ENCODE results near the gene SLC1A2.

SLC1A2 gene

DNA sequence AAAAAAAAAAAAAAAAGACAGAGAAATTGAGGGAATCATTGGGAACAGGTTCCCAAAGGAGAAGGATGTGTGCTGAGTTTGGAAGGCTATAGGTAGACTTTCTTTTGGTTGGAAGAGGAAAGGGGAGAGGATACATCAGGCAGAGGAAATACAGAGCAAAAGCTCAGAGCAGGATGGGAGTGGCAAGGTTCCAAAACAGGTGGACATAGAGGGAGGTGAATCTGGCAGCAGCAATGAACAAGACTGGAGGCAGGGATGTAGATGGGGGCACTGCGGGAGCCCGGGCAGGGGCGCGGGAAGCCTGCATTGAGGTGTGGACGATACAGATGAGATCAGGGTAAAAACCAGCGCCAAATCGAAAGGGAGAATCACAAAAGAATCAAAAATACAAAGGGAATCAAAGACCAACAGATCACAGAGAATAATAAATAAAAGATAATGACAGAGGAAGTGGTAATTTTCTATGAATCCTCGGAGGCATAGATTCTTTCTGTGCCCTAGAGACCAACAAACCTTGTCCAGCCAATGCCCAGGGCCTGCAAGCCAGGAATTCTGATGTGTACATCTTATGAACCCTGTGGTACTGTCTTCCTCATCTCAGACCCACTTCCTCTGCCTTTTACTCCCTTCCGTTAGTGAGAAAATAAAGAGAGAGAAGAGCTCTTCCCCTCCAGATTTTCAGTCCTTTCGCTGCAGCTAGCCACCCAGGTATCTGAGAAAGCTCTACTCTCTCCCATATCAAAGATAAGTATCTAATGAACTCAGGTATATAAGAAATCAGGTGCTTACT lies 70.3 kb downstream of the SLC1A2 start:
- TF ChIP-seq, protein P1, sequence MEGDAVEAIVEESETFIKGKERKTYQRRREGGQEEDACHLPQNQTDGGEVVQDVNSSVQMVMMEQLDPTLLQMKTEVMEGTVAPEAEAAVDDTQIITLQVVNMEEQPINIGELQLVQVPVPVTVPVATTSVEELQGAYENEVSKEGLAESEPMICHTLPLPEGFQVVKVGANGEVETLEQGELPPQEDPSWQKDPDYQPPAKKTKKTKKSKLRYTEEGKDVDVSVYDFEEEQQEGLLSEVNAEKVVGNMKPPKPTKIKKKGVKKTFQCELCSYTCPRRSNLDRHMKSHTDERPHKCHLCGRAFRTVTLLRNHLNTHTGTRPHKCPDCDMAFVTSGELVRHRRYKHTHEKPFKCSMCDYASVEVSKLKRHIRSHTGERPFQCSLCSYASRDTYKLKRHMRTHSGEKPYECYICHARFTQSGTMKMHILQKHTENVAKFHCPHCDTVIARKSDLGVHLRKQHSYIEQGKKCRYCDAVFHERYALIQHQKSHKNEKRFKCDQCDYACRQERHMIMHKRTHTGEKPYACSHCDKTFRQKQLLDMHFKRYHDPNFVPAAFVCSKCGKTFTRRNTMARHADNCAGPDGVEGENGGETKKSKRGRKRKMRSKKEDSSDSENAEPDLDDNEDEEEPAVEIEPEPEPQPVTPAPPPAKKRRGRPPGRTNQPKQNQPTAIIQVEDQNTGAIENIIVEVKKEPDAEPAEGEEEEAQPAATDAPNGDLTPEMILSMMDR (IDR thresholded peaks at IDR 0.05; ENCODE audit: low read depth, low read length): no peak
- no peak for TF ChIP-seq EZH2phosphoT487 (IDR thresholded peaks at IDR 0.05; ENCODE audit: low read depth)
- Histone ChIP-seq H2AFZ (ENCODE audit: low read depth, low read length) (no peak overlapping the region), H3K36me3 (replicated peaks; ENCODE audit: low read depth, low read length) (no peaks in the 10 kb centered on the region), H4K20me1 (ENCODE audit: insufficient read depth, low read length) (no peaks in the 10 kb centered on the region), H3K4me2 (ENCODE audit: low read length) (no peak overlapping the region), H3K27ac (ENCODE audit: low read length) (no peak overlapping the region), H3K9ac (ENCODE audit: low read length) (no peak overlapping the region), H3K79me2 (ENCODE audit: low read length) (no peaks in the 10 kb centered on the region), H3K4me3 (ENCODE audit: low read length) (no peak overlapping the region), H3K9me3 (ENCODE audit: insufficient read depth, low read length) (no peaks in the 10 kb centered on the region), H3K4me1 (ENCODE audit: low read length) (peaks cover 9% of the 10 kb centered on the region), H3K27me3 (ENCODE audit: low read depth, low read length) (no peaks in the 10 kb centered on the region; the same call in 1 of the 2 replicates)

DNA sequence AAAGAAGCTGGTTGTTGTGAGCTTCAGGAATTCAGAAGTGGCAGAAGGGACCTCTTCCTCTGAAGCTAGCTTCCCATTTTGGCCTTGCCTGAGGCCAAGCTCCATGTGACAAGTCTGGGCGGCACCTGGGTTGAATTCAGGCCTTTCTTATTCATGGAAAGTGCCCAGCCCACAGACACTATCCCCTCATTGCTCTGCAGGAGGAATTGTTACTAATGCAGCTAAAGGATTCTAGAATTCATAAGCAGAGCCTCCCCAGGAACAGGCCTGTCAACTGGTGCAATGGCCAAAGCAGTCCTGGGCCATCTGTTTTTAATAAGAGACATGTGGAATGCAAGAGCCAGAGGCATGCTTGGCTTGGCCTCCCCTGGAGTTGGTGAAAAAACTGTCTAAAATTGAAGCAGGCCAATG lies 71.4 kb downstream of the SLC1A2 start:
- Histone ChIP-seq H3K27me3 (ENCODE audit: low read depth, low read length) (no peaks in the 10 kb centered on the region; the same call in 1 of the 2 replicates), H3K9ac (ENCODE audit: low read length) (no peak overlapping the region), H3K4me1 (ENCODE audit: low read length) (peaks cover 18% of the 10 kb centered on the region), H3K36me3 (replicated peaks; ENCODE audit: low read depth, low read length) (no peaks in the 10 kb centered on the region), H3K27ac (ENCODE audit: low read length) (no peak overlapping the region), H2AFZ (ENCODE audit: low read depth, low read length) (no peak overlapping the region), H3K4me3 (ENCODE audit: low read length) (no peak overlapping the region), H3K9me3 (ENCODE audit: insufficient read depth, low read length) (no peaks in the 10 kb centered on the region), H3K79me2 (ENCODE audit: low read length) (no peaks in the 10 kb centered on the region), H3K4me2 (ENCODE audit: low read length) (no peak overlapping the region), H4K20me1 (ENCODE audit: insufficient read depth, low read length) (no peaks in the 10 kb centered on the region)
- TF ChIP-seq, protein P1 (IDR thresholded peaks at IDR 0.05; ENCODE audit: low read depth, low read length): no peak
- TF ChIP-seq EZH2phosphoT487 (IDR thresholded peaks at IDR 0.05; ENCODE audit: low read depth): no peak

DNA sequence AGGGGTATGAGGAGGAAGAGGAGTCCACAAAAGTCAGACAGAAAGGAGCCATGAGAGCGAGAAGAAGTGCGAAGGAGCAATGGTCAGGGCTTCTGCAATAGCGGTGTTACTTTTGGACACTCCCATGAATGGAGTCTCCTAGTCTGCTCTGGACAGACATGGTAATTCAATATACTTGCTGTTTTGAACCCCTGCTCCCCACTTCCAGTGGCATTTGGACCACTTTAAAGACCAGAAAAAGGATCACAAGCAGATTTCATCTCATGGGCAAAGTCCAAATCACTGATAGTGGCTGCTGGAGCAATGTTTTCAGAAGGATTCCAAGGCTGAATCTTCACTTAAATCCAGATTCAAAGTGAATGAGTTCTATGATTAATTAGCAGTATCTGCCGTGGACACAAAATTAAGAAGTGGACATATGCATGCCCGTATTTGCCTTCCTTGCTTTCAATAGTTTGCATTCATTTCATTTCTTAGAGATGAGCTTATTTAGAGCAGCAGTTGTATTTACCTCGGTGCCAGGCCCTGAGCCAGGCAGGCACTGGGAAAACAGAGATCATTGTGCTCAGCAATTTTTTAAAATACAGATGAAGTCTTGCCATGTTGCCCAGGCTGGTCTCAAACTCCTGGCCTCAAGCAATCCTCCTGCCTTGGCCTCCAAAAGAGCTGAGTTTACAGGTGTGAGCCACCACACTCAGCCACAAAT lies 72.0 kb downstream of the SLC1A2 start:
- Histone ChIP-seq H2AFZ (ENCODE audit: low read depth, low read length) (no peak overlapping the region), H4K20me1 (ENCODE audit: insufficient read depth, low read length) (no peaks in the 10 kb centered on the region), H3K4me2 (ENCODE audit: low read length) (no peak overlapping the region), H3K79me2 (ENCODE audit: low read length) (no peaks in the 10 kb centered on the region), H3K27me3 (ENCODE audit: low read depth, low read length) (no peaks in the 10 kb centered on the region; the same call in 1 of the 2 replicates), H3K9ac (ENCODE audit: low read length) (no peak overlapping the region), H3K4me1 (ENCODE audit: low read length) (peaks cover 21% of the 10 kb centered on the region), H3K9me3 (ENCODE audit: insufficient read depth, low read length) (no peaks in the 10 kb centered on the region), H3K4me3 (ENCODE audit: low read length) (no peak overlapping the region), H3K27ac (ENCODE audit: low read length) (no peak overlapping the region), H3K36me3 (replicated peaks; ENCODE audit: low read depth, low read length) (no peaks in the 10 kb centered on the region)
- TF ChIP-seq EZH2phosphoT487 (IDR thresholded peaks at IDR 0.05; ENCODE audit: low read depth): no peak
- TF ChIP-seq, protein P1 (IDR thresholded peaks at IDR 0.05; ENCODE audit: low read depth, low read length): no peak

DNA sequence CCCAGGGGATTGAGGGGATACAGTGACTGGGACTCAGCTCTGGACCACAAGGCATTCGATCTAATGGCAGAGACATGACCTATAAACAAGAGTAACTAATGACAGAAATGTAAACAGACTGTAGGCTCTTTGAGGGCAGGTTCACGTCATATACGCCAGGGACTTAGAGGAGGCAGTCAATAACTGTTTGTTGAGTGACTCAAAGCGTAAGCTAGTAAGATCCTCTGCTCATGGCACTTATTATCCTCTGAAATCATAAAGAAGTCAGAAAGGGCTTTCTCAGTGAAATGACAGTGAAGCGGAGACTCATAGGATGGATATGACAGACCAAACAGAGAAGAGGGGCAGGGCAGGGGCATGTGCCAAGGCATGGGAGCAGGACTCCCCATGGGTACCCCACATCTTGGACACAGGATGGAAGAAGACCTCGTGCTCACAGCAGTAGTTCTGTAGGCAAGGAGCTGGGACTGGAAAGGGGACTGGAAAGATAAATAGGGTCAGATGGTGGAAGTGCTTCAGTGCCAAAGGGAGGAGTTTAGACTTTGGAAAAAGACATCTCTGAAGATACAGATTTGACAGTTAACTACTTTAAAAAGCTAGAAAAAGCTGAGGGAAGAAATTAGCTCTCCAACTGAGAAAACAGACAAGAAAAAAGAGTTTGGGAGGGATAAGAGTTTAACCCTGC lies 72.7 kb downstream of the SLC1A2 start:
- no peaks in the 10 kb centered on the region for H3K9me3 ChIP-seq (ENCODE audit: insufficient read depth, low read length)
- no peaks in the 10 kb centered on the region for H3K79me2 ChIP-seq (ENCODE audit: low read length)
- H2AFZ ChIP-seq (ENCODE audit: low read depth, low read length): no peak overlapping the region
- H3K27me3 ChIP-seq (ENCODE audit: low read depth, low read length): no peaks in the 10 kb centered on the region; the same call in 1 of the 2 replicates
- no peak overlapping the region for H3K4me2 ChIP-seq (ENCODE audit: low read length)
- H3K27ac ChIP-seq (ENCODE audit: low read length): no peak overlapping the region
- H4K20me1 ChIP-seq (ENCODE audit: insufficient read depth, low read length): no peaks in the 10 kb centered on the region
- no peak overlapping the region for H3K9ac ChIP-seq (ENCODE audit: low read length)
- no peaks in the 10 kb centered on the region for H3K36me3 ChIP-seq (replicated peaks; ENCODE audit: low read depth, low read length)
- H3K4me1 ChIP-seq (ENCODE audit: low read length): peaks cover 21% of the 10 kb centered on the region
- no peak overlapping the region for H3K4me3 ChIP-seq (ENCODE audit: low read length)
- TF ChIP-seq EZH2phosphoT487 (IDR thresholded peaks at IDR 0.05; ENCODE audit: low read depth): no peak
- TF ChIP-seq, protein P1 (IDR thresholded peaks at IDR 0.05; ENCODE audit: low read depth, low read length): no peak
